ENCODE measurements around the gene CPT1C.

CPT1C gene

GRCh38 chr19:49660338-49660961 lies 30.5 kb upstream of the CPT1C start:
- no peak for DNase-seq (ENCODE audit: low read depth in 2 of 2, low spot score in 1 of 2)

- no peak for DNase-seq (ENCODE audit: low read depth in 2 of 2, low spot score in 1 of 2)
Measured at GRCh38 chr19:49662011-49662410, 28.9 kb upstream of the CPT1C start.

- DNase-seq (ENCODE audit: low read depth in 2 of 2, low spot score in 1 of 2) = no peak
Measured at GRCh38 chr19:49663224-49663623, 27.7 kb upstream of the CPT1C start.

GRCh38 chr19:49664171-49665035 lies 26.5 kb upstream of the CPT1C start:
- DNase-seq (ENCODE audit: low read depth in 2 of 2, low spot score in 1 of 2) = peak; percentile 87 to 93

GRCh38 chr19:49665036-49665350 lies 25.9 kb upstream of the CPT1C start:
- no peak for DNase-seq (ENCODE audit: low read depth in 2 of 2, low spot score in 1 of 2)

GRCh38 chr19:49665351-49666119 lies 25.4 kb upstream of the CPT1C start, which contains the start of the genes BCL2L12 and IRF3:
Gene BCL2L12 (plus strand): TSS chr19:49665933. CDS start chr19:49666693, 760 bp downstream.
Gene IRF3 (minus strand): TSS chr19:49665857. CDS start chr19:49664838, 1,019 bp downstream.
- DNase-seq (ENCODE audit: low read depth in 2 of 2, low spot score in 1 of 2) = peak; percentile 99 to 100

- no peak for DNase-seq (ENCODE audit: low read depth in 2 of 2, low spot score in 1 of 2)
Measured at GRCh38 chr19:49666120-49666444, 24.8 kb upstream of the CPT1C start.

- no peak for DNase-seq (ENCODE audit: low read depth in 2 of 2, low spot score in 1 of 2)
Measured at GRCh38 chr19:49667473-49667872, 23.4 kb upstream of the CPT1C start.

GRCh38 chr19:49669516-49669915 lies 21.4 kb upstream of the CPT1C start:
- DNase-seq (ENCODE audit: low read depth in 2 of 2, low spot score in 1 of 2) = no peak

GRCh38 chr19:49672131-49672919 lies 18.6 kb upstream of the CPT1C start:
- DNase-seq (ENCODE audit: low read depth in 2 of 2, low spot score in 1 of 2) = peak; percentile 50 to 59

- peak in 1 of 2 donors; percentile 37 for DNase-seq (ENCODE audit: low read depth in 2 of 2, low spot score in 1 of 2)
Measured at GRCh38 chr19:49676136-49676783, 14.7 kb upstream of the CPT1C start.

- DNase-seq (ENCODE audit: low read depth in 2 of 2, low spot score in 1 of 2) = peak; percentile 93 to 97
Measured at GRCh38 chr19:49676784-49677230, 14.1 kb upstream of the CPT1C start.

GRCh38 chr19:49677231-49677900 lies 13.6 kb upstream of the CPT1C start, which contains the start of gene PRMT1:
Gene PRMT1 (plus strand): TSS chr19:49677271. CDS start chr19:49677281, 10 bp downstream.
- no peak for DNase-seq (ENCODE audit: low read depth in 2 of 2, low spot score in 1 of 2)

- peak; percentile 62 to 69 for DNase-seq (ENCODE audit: low read depth in 2 of 2, low spot score in 1 of 2)
Measured at GRCh38 chr19:49677901-49678674, 12.8 kb upstream of the CPT1C start.

GRCh38 chr19:49678985-49679770 lies 11.7 kb upstream of the CPT1C start:
- no peak for DNase-seq (ENCODE audit: low read depth in 2 of 2, low spot score in 1 of 2)

- no peak for DNase-seq (ENCODE audit: low read depth in 2 of 2, low spot score in 1 of 2)
Measured at GRCh38 chr19:49679771-49680413, 11.0 kb upstream of the CPT1C start.

GRCh38 chr19:49680421-49681351 lies 10.2 kb upstream of the CPT1C start:
- DNase-seq (ENCODE audit: low read depth in 2 of 2, low spot score in 1 of 2) = peak; percentile 90 to 93

Measured in stimulated activated CD8-positive, alpha-beta memory T cell treated with anti-CD3 and anti-CD28 coated beads, Interleukin-4, amount 100 ng/mL, for 1 hour (primary cell).